Measurements from ENCODE around the gene WDR89. TPM values are rescaled to one million over a fixed set of nuclear protein-coding genes. Genes with fewer than 3 reads are reported as not detected.
"Not testable (repeated sequence)": the region's sequence is repeated elsewhere in the genome, so short reads cannot be mapped to it uniquely, and the experiment has no call there.

Gene WDR89
- total RNA-seq, 2 experiments from 2014 or later, result 14.7 to 27.9 TPM

DNA sequence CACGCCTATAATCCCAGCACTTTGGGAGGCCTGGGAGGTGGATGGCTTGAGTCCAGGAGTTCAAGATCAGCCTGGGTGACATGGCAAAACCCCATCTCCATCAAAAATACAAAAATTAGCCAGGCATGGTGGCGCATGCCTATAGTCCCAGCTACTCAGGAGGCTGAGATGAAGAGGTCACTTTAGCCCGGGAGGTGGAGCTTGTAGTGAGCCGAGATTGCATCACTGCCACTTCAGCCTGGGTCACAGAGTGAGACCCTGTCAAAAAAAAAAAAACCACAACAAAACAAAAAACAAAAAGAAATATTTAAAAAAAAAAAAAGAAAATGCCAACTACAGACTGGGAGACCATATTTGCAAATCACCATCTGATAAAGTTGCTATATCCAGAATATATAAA is 17.5 kb downstream of the WDR89 start:
- no peak overlapping the region for H2AFZ ChIP-seq (ENCODE audit: low read length)
- H3K9me3 ChIP-seq (ENCODE audit: low read length), result no peaks in the 10 kb centered on the region
- ChIA-PET POLR2A (interaction anchor here (0.5 to 0.6 kb wide), 3 partner anchors 10 to 183 kb away, joined by 3 to 4 read pairs (median 3); no protein-coding TSS in a partner anchor), CTCF (ENCODE audit: unreplicated experiment) (no interaction called here)
- no peak overlapping the region for H3K27ac ChIP-seq (ENCODE audit: low read depth, low read length, poor library complexity, severe bottlenecking)
- no peak overlapping the region for H3K4me3 ChIP-seq (ENCODE audit: low read depth, low read length, poor library complexity, severe bottlenecking)
- peaks cover 48% of the 10 kb centered on the region; the same call in 1 of the 2 replicates for H3K79me2 ChIP-seq (ENCODE audit: insufficient read depth, low read depth, low read length)
- H3K4me1 ChIP-seq (ENCODE audit: insufficient read depth, low read length, poor library complexity, severe bottlenecking), result no peaks in the 10 kb centered on the region
- intact Hi-C loops (cut with micrococcal nuclease; ENCODE audit: unreplicated experiment), result no loop called here
- H3K9me2 ChIP-seq (ENCODE audit: insufficient read depth, low read length), result no peaks in the 10 kb centered on the region
- TF ChIP-seq, protein P1, sequence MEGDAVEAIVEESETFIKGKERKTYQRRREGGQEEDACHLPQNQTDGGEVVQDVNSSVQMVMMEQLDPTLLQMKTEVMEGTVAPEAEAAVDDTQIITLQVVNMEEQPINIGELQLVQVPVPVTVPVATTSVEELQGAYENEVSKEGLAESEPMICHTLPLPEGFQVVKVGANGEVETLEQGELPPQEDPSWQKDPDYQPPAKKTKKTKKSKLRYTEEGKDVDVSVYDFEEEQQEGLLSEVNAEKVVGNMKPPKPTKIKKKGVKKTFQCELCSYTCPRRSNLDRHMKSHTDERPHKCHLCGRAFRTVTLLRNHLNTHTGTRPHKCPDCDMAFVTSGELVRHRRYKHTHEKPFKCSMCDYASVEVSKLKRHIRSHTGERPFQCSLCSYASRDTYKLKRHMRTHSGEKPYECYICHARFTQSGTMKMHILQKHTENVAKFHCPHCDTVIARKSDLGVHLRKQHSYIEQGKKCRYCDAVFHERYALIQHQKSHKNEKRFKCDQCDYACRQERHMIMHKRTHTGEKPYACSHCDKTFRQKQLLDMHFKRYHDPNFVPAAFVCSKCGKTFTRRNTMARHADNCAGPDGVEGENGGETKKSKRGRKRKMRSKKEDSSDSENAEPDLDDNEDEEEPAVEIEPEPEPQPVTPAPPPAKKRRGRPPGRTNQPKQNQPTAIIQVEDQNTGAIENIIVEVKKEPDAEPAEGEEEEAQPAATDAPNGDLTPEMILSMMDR (conservative IDR thresholded peaks at IDR 0.05; ENCODE audit: low read length), result no peak
- TF ChIP-seq EZH2phosphoT487 (IDR thresholded peaks at IDR 0.05; ENCODE audit: borderline replicate concordance, low read depth, low read length), result no peak
- peaks cover 75% of the 10 kb centered on the region for H3K36me3 ChIP-seq (ENCODE audit: insufficient read depth, low read length)
- BruUV-seq (replicated peaks), result no TSS peak
- H3K4me2 ChIP-seq (ENCODE audit: low read length), result no peak overlapping the region
- no peak for DNase-seq (ENCODE audit: low spot score)
- H4K20me1 ChIP-seq (ENCODE audit: insufficient read depth, low read length), result no peaks in the 10 kb centered on the region

DNA sequence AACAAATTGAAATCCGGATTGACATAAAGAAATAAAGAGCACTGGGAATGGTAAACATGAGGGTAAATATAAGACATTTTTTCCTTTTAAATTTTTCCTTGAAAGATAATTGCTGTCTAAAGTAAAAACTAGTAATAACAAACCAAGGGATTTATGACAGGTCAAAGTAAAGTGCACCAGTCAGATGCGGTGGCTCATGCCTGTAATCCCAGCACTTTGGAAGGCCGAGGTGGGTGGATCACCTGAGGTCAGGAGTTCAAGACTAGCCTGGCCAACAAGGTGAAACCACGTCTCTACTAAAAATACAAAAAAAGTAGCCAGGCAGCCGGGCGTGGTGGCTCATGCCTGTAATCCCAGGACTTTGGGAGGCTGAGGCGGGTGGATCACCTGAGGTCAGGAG is 19.7 kb downstream of the WDR89 start:
- H2AFZ ChIP-seq (ENCODE audit: low read length); H3K9me2 ChIP-seq (ENCODE audit: insufficient read depth, low read length); H3K9me3 ChIP-seq (ENCODE audit: low read length); intact Hi-C loops (cut with micrococcal nuclease; ENCODE audit: unreplicated experiment); H3K27ac ChIP-seq (ENCODE audit: low read depth, low read length, poor library complexity, severe bottlenecking); DNase-seq (ENCODE audit: low spot score); H3K4me1 ChIP-seq (ENCODE audit: insufficient read depth, low read length, poor library complexity, severe bottlenecking); BruUV-seq (replicated peaks); H3K4me2 ChIP-seq (ENCODE audit: low read length); H4K20me1 ChIP-seq (ENCODE audit: insufficient read depth, low read length); H3K4me3 ChIP-seq (ENCODE audit: low read depth, low read length, poor library complexity, severe bottlenecking); CTCF ChIA-PET (ENCODE audit: unreplicated experiment): not testable (repeated sequence)
- POLR2A ChIA-PET, result interaction anchor here (1.6 kb wide), 1 partner anchor 21 kb away, joined by 4 read pairs; no protein-coding TSS in a partner anchor
- H3K79me2 ChIP-seq (ENCODE audit: insufficient read depth, low read depth, low read length), result peaks cover 49% of the 10 kb centered on the region
- H3K36me3 ChIP-seq (ENCODE audit: insufficient read depth, low read length), result peaks cover 79% of the 10 kb centered on the region

DNA sequence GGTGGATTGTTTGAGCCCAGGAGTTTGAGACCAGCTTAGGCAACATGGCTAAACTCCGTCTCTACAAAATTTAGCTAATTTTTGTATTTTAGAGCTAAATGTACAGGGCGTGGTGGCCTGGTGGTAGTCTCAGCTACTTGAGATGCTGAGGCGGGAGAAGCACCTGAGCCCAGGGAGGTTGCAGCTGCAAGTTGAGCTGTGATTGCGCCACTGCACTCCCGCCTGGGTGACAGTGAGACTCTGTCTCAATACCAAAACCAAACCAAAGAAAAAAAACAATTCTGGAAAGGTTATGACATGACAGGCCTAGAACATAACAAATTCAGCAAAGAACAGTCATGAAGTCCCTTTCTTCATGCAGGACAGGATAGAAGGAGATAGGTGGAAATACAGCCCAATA is 25.7 kb downstream of the WDR89 start:
- POLR2A ChIA-PET, result interaction anchor here (0.5 to 1.6 kb wide), 4 partner anchors 10 to 25 kb away, joined by 3 to 5 read pairs (median 3); no protein-coding TSS in a partner anchor
- Histone ChIP-seq H3K4me2 (ENCODE audit: low read length) (no peak overlapping the region), H3K79me2 (ENCODE audit: insufficient read depth, low read depth, low read length) (peaks cover 32% of the 10 kb centered on the region), H4K20me1 (ENCODE audit: insufficient read depth, low read length) (no peaks in the 10 kb centered on the region), H2AFZ (ENCODE audit: low read length) (no peak overlapping the region), H3K36me3 (ENCODE audit: insufficient read depth, low read length) (peaks cover 70% of the 10 kb centered on the region), H3K4me1 (ENCODE audit: insufficient read depth, low read length, poor library complexity, severe bottlenecking) (no peaks in the 10 kb centered on the region), H3K4me3 (ENCODE audit: low read depth, low read length, poor library complexity, severe bottlenecking) (no peak overlapping the region), H3K9me2 (ENCODE audit: insufficient read depth, low read length) (no peaks in the 10 kb centered on the region), H3K9me3 (ENCODE audit: low read length) (no peaks in the 10 kb centered on the region), H3K27ac (ENCODE audit: low read depth, low read length, poor library complexity, severe bottlenecking) (no peak overlapping the region)
- intact Hi-C loops (cut with micrococcal nuclease; ENCODE audit: unreplicated experiment), result no loop called here
- BruUV-seq (replicated peaks), result no TSS peak
- TF ChIP-seq, protein P1 (conservative IDR thresholded peaks at IDR 0.05; ENCODE audit: low read length), result no peak
- TF ChIP-seq EZH2phosphoT487 (IDR thresholded peaks at IDR 0.05; ENCODE audit: borderline replicate concordance, low read depth, low read length), result no peak
- DNase-seq (ENCODE audit: low spot score), result no peak
- CTCF ChIA-PET (ENCODE audit: unreplicated experiment), result no interaction called here
